Body of pancreas (tissue), 4 donors: Measurements from ENCODE around the gene SYPL1.

ENCODE experiments used
- CTCF ChIP-seq, 7 experiments: fragments of 450-650 bp in 4 of 7; fragments of 200-600 bp in 3 of 7; sonication (generic) in 3 of 7; IDR thresholded peaks; one replicate each; pipeline ENCODE4 v1.5.1; 2016 to 2019; ENCODE audit warnings: antibody characterized with exemption in 7 of 7
- POLR2A ChIP-seq, 3 donors: fragments of 450-650 bp; IDR thresholded peaks; one replicate each; pipeline ENCODE4 v1.6.1; 2016; ENCODE audit warnings: antibody characterized with exemption in 3 of 3, mild to moderate bottlenecking in 2 of 3

DNA sequence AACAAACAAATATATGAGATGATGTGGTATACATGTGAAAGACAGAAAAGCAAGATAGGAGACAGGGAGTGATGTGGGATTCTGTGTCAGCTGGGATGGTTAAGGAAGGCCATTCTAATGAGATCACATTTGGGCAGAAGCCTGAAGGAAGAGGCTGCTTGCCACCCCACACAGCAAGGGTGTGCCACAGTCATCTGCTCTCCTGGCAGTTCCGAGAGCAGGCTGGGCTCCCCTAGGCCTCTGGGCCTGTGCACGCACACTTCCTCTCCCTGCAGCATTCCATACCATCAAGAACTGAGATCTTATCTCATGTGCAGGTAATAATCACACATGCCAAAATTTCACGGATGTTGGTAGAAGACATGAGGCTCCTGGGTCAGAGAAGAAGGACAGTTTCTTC, 43.1 kb downstream of the SYPL1 start:
- TF ChIP-seq POLR2A (IDR thresholded peaks at IDR 0.05) (no peak), CTCF (IDR thresholded peaks at IDR 0.05) (no peak)
